Effector CD8-positive, alpha-beta T cell (primary cell): ENCODE measurements around the gene TMED6.
"Not testable (repeated sequence)": the region's sequence is repeated elsewhere in the genome, so short reads cannot be mapped to it uniquely, and the experiment has no call there.

Experiments
- DNase-seq: peaks from one replicate; lab custom pipeline; 2025; lab: John Stamatoyannopoulos, UW

The TMED6 gene

DNA sequence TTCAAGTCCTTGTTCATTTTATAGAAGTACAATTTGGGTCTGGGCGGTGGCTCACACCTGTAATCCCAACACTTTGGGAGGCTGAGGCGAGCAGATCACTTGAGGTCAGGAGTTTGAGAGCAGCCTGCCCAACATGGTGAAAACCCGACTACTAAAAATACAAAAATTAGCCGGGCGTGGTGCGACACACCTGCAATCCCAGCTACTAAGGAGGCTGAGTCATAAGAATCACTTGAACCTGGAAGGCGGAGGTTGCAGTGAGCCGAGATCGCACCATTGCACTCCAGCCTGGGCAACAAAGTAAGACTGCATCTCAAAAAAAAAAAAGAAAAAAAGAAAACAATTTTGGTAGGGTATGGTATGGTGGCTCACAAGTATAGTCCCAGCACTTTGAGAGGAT lies 8.5 kb upstream of the TMED6 start:
- DNase-seq: not testable (repeated sequence)

DNA sequence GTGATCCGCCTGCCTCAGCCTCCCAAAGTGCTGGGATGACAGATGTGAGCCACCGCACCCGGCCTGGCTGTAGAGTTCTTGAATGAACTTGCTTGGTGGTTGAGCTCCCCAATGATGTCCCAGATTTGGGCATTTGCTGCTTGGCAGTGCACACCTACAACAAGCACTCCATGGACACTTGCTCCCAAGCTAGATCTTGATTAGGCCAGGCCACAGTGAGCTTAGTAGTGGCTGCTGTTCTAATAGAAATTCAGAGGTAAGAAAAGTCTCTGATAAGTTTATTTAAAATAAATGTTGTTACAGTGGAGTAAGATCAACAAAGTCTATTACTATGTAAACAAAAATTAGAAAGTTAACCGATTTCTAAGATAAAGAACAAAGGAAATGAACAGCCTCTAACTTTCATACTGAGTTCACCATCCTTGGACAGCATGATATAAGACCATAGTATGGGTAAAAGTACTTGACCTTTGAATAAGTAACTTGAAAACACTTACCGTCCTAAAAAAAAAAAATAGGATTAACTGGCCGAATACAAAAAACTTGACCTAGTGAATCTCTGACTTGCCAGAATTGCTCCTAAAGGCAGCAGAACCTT lies 951 bp downstream of the TMED6 start:
- DNase-seq: no peak

- DNase-seq: no peak
Observed at GRCh38 chr16:69349536-69349935, 2.0 kb downstream of the TMED6 start.

DNA sequence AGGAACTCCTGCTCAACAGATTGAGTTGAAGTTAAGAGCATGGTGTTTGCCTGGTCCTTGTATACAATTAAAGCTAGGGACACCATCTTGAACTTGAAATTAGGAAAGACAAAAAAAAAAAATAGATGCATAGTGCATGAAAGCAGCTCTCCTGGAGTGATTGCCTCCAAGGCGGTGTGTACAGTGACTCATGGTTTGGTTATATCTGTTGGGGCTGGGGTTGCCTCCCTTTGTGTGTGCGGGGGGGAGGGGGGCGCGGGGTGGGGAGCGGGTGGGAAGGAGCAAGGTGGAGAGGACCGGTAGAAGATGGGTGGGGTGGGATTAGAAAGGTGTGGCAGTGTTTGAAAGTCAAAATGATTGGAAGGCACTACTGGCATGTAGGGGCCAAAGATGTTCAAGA lies 3.4 kb downstream of the TMED6 start:
- no peak for DNase-seq

DNA sequence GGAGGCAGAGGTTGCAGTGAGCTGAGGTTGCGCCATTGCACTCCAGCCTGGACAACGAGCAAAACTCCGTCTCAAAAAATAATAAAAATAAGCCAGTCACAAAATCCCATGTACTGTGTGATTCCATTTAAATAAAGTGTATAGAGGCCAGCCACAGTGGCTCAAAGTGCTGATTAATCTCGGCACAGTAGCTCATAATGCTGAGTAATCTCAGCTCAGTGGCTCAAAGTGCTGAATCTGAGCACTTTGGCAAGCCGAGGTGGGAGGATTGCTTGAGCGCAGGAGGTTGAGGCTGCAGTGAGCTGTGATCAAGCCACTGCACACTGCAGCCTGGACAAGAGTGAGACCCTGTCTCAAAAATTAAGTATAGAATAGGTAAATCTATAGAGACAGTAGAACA lies 4.9 kb downstream of the TMED6 start:
- DNase-seq: no peak

DNA sequence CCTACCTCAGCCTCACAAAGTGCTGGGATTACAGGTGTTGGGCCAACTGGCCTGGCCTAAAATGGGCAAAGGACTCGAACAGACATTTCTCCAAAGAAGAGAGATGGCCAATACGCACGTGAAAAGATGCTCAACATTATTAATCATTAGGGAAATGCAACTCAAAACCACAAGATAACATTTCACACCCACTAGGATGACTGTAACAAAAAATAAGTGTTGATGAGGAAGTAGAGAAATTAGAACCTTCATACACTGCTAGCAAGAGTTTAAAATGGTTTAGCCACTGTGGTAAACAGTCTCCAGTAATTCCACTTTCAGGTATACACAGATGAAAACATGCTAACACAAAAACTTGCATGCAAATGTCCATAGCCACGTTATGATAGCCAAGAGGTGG lies 5.7 kb downstream of the TMED6 start:
- DNase-seq: no peak

DNA sequence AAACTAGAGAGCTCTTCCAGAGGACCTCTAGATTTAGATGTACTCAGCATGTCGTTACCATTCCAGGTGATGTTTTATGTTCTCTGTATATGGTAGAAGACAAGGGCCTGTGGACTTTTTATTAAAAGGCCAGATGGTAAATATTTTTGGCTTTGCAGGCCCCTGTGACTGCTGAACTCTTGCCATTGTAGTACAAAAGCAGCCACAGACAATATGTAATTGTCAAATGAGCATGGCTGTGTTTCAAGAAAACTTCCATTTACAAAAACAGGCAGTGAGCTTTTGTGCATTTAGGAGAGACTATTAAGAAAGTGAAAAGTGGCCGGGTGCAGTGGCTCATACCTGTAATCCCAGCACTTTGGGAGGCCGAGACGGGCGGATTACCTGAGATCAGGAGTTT lies 7.4 kb downstream of the TMED6 start:
- no peak for DNase-seq

- DNase-seq: no peak
Observed at GRCh38 chr16:69340095-69340644, 11.4 kb downstream of the TMED6 start.

- DNase-seq: peak; percentile 81
Observed at GRCh38 chr16:69339289-69340094, 12.1 kb downstream of the TMED6 start, which contains the start of the genes COG8 and NIP7. Gene COG8, minus strand, starts transcription at chr16:69339564. Its CDS starts 12 bp downstream, at chr16:69339552. Gene NIP7, plus strand, starts transcription at chr16:69339772. Its CDS starts 58 bp downstream, at chr16:69339830.

DNA sequence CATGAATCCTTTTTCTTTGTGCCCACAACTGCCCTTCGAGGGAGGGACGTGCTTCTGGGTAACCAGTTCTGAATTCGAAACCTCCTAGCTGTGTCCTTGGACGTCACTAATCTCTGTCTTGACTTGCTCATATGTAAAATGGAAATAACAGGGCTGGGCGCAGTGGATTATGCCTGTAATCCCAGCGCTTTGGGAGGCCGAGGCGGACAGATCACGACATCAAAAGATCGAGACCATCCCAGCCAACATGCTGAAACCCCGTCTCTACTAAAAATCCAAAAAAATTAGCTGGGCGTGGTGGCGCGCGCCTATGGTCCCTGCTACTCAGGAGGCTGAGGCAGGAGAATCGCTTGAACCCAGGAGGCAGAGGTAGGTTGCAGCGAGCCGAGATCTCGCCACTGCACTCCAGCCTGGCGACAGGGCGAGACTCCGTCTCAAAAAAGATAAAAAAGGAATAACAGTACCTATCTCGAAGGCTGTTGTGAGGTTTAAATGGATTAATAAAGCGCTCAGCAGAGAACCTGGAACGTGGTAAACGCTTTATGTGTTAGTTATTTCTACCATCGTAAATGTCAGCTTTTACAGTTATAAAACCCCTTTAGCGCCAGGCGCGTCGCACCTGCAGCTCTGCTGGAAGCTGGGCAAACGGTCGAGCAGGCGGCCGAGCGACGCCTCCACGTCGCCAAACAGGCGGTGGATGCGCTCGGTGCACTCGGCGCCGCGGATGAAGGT lies 12.9 kb downstream of the TMED6 start:
- no peak for DNase-seq

DNA sequence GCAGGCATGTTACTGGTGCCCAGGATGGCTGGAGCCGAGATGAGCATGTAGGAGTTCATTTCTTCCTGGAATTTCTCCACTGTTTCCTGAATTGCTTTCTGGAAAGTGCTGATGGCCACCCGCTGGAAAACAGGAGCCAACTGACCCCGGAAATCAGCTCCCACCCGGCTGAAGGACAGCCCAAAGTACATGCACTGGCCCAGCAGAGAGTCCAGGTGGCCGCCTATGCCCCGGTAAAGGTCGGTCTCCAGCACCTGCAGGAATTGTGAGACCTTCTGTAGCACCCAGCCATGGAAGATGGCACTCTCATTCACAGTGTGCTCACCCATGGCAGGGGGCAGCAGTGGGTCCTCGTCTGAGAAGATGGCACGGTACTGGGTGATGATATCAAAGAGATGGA lies 16.9 kb downstream of the TMED6 start:
- DNase-seq: no peak

- peak; percentile 76 for DNase-seq
Observed at GRCh38 chr16:69330286-69331109, 21.1 kb downstream of the TMED6 start, which contains the start of gene PDF. Gene PDF, minus strand, starts transcription at chr16:69330588. Its CDS starts 18 bp downstream, at chr16:69330570.

- no peak for DNase-seq
Observed at GRCh38 chr16:69329369-69330285, 22.0 kb downstream of the TMED6 start.

GRCh38 chr16:69328854-69329316 lies 22.7 kb downstream of the TMED6 start:
- no peak for DNase-seq

DNA sequence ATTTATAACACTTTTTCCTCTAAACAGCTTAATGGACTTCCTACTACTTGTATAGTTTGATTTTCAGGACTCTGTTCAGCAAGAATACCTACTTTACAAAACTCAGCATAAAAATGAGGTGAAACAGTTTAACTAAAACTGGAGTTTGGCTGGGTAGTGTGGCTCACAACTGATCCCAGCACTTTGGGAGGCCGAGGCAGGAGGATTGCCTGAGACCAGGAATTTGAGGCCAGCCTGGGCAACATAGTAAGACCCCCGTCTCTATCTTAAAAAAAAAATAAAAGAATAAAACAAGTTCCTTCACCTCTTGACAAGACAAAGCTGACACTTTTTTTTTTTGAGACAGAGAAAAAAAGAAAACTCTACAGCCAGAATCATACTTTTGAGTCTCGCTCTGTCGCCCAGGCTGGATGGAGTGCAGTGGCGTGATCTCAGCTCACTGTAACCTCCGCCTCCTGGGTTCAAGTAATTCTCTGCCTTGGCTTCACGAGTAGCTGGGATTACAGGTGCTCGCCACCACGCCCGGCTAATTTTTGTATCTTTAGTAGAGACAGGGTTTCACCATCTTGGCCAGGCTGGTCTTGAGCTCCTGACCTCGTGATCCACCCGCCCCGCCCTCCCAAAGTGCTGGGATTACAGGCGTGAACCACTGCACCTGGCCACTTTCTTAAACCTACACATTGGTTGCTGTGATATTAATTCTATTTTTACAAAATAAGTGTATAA lies 23.8 kb downstream of the TMED6 start:
- DNase-seq: no peak

- DNase-seq: no peak
Observed at GRCh38 chr16:69326172-69326873, 25.3 kb downstream of the TMED6 start.

DNA sequence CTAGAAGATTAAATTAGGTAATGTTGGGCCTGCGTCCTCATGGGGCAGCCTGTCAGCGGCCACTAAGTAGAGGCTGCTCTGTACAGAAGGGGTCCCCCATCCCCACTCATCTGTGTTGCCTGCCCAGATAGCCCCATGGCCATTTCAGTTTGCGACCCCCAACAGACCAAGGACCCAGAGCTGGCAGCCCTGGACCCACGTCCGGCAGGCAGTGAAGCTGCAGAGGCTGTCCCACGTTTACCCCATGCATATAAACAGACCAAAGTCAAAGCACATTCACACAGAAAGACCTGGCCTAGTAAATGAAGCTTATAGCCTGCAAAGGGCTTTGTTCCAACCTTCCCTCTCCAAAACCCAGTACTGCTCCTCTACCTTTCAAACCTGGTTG lies 25.8 kb downstream of the TMED6 start:
- DNase-seq: no peak

DNA sequence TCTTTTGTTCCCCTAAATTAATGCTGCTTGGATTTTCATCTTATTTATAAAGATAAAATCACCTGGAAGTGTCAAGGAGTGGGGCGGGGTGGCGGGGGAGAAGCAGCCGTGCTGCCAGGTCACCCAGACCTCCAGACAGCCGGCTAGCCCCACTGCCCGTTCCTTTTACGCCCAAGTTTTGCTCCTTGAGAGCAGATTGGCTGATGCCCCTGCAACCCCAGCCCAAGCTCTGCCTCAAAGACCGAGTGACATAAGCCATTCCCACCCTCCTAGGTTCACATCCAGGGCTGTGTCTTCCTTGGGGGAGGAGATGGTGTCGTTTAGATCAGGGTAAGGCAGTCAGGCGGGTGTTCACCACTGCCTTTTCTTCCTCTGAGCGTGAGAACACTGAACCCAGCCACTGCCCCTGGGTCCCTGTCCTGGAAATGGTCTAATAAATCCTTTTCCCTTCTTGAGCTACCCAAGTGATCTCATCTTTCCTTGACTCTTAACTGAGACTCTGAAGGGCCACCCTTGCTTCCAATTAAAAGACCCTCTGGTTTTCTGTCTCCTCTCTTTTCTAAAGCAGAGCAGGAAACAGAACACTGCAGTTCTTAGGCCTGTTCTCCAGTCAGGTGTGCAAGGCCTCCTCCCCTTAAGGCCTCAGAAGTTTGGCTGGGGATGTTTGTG lies 26.9 kb downstream of the TMED6 start:
- no peak for DNase-seq
